Neural crest cell (in vitro differentiated cells): ENCODE data around the gene MRPL36. TPM values are rescaled to one million over a fixed set of nuclear protein-coding genes. Genes with fewer than 3 reads are reported as not detected.

Experiments
- DNase-seq: peaks from one replicate; pipeline ENCODE4 v3.0.0; 2021; ENCODE audit warnings: low read depth, mixed read lengths, low spot score
- H3K27ac Mint-ChIP-seq: one replicate; pipeline ENCODE4 v1.8.0; 2021; ENCODE audit warnings: mild to moderate bottlenecking, mixed read lengths; ENCODE audit not compliant: unreplicated experiment
- H3K27me3 Mint-ChIP-seq: 2 replicates; pipeline ENCODE4 v1.8.0; 2021; ENCODE audit warnings: low read depth, mild to moderate bottlenecking, mixed read lengths
- H3K36me3 Mint-ChIP-seq: 2 replicates; pipeline ENCODE4 v1.8.0; 2021; ENCODE audit warnings: low read depth, mild to moderate bottlenecking, mixed read lengths
- H3K4me1 Mint-ChIP-seq: 2 replicates; pipeline ENCODE4 v1.8.0; 2021; ENCODE audit warnings: mixed read lengths
- H3K4me3 Mint-ChIP-seq: one replicate; pipeline ENCODE4 v1.8.0; 2021; ENCODE audit warnings: mild to moderate bottlenecking, mixed read lengths
- H3K9me3 Mint-ChIP-seq: 2 replicates; pipeline ENCODE4 v1.8.0; 2021; ENCODE audit warnings: mixed read lengths
- CTCF ChIP-seq: fragments of 200-600 bp; sonication (generic); conservative IDR thresholded peaks from 2 replicates; pipeline ENCODE4 v1.5.0; 2021; ENCODE audit warnings: antibody characterized with exemption, mild to moderate bottlenecking
- total RNA-seq: library from RNA; stranded (reverse); gene quantifications from 2 replicates; pipeline ENCODE4 v1.2.1, GENCODE V29; 2021

The MRPL36 gene
- total RNA-seq, 1 donor from 2014 or later: 50.8 TPM

GRCh38 chr5:1753490-1753889, 46.1 kb downstream of the MRPL36 start:
- no peak overlapping the region for H3K4me3 Mint-ChIP-seq
- H3K27ac Mint-ChIP-seq: no peak overlapping the region
- no peak for DNase-seq
- no peaks in the 10 kb centered on the region for H3K27me3 Mint-ChIP-seq
- peaks cover 13% of the 10 kb centered on the region for H3K4me1 Mint-ChIP-seq
- no peaks in the 10 kb centered on the region for H3K36me3 Mint-ChIP-seq
- no peak for TF ChIP-seq CTCF
- H3K9me3 Mint-ChIP-seq: no peaks in the 10 kb centered on the region

GRCh38 chr5:1752881-1753280, 46.8 kb downstream of the MRPL36 start:
- DNase-seq: no peak
- Mint-ChIP-seq H3K36me3 (no peaks in the 10 kb centered on the region), H3K27ac (no peak overlapping the region)

GRCh38 chr5:1751864-1752822, 47.5 kb downstream of the MRPL36 start:
- Mint-ChIP-seq H3K36me3 (no peaks in the 10 kb centered on the region), H3K4me3 (no peak overlapping the region), H3K9me3 (no peaks in the 10 kb centered on the region), H3K27me3 (peaks cover 4% of the 10 kb centered on the region), H3K27ac (no peak overlapping the region), H3K4me1 (peaks cover 13% of the 10 kb centered on the region)
- DNase-seq: no peak
- TF ChIP-seq CTCF: no peak

More at GRCh38 chr5:1752881-1753280, 46.8 kb downstream of the MRPL36 start:
- no peak for TF ChIP-seq CTCF
- Mint-ChIP-seq H3K4me3 (no peak overlapping the region), H3K27me3 (peaks cover 4% of the 10 kb centered on the region), H3K4me1 (peaks cover 13% of the 10 kb centered on the region), H3K9me3 (no peaks in the 10 kb centered on the region)

DNA sequence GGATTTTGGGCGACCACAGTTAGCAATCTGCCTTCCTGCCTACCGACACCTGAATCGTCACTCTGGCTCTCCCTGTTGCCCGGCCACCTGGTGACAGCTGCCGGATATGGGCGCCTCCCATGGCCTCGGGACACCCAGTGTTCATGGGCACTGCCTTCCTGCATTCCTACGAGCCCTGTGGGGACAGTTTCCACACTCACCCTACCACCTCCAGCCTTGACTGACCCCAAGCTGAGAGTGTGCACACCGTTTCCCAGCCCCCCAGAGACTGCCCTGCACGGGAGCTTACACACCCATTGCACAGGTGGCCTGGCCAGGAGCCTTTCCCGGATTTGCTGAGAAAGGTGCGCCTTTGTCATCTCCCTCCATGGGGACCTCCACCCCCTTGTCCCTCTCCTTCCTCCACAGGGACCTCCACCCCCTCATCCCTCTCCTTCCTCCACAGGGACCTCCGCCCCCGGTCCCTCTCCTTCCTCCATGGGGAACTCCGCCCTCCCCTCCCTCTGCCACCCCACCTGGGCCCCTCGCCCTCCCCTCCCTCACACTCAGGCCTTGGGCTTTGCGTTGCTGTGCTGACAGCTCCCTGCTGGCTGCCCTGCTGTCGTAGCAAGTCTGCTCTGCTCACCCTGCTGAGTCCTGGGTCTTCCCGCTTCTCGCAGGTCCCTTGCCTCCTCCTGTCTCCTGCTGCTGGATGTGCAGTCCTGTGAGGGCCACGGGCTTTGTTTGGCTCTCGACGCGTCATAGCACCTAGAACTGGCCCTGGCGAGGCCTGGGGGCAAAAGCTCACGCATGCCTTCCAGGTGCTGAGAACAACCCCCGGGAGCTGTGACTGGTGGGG, 48.4 kb downstream of the MRPL36 start:
- TF ChIP-seq CTCF: no peak
- no peaks in the 10 kb centered on the region for H3K9me3 Mint-ChIP-seq
- no peak for DNase-seq
- no peaks in the 10 kb centered on the region for H3K36me3 Mint-ChIP-seq
- H3K27ac Mint-ChIP-seq: peak overlapping the region; percentile 84
- no peak overlapping the region for H3K4me3 Mint-ChIP-seq
- peaks cover 4% of the 10 kb centered on the region for H3K27me3 Mint-ChIP-seq
- H3K4me1 Mint-ChIP-seq: peaks cover 10% of the 10 kb centered on the region

GRCh38 chr5:1750469-1750868, 49.2 kb downstream of the MRPL36 start:
- Mint-ChIP-seq H3K9me3 (no peaks in the 10 kb centered on the region), H3K36me3 (no peaks in the 10 kb centered on the region), H3K27me3 (peaks cover 4% of the 10 kb centered on the region), H3K27ac (no peak overlapping the region), H3K4me3 (no peak overlapping the region), H3K4me1 (peaks cover 3% of the 10 kb centered on the region)
- DNase-seq: no peak
- no peak for TF ChIP-seq CTCF
